ENCODE results near the gene ADGRG6. TPM values are rescaled to one million over a fixed set of nuclear protein-coding genes. Genes with fewer than 3 reads are reported as not detected.

Gene ADGRG6
- total RNA-seq, 2 experiments from 2014 or later = 0.26 to 0.43 TPM

- Mint-ChIP-seq H3K4me1 (peaks cover 16% of the 10 kb centered on the region), H3K9me3 (ENCODE audit: low read depth) (no peaks in the 10 kb centered on the region), H3K4me3 (no peak overlapping the region), H3K36me3 (ENCODE audit: low read depth) (no peaks in the 10 kb centered on the region), H3K27me3 (peaks cover 2% of the 10 kb centered on the region), H3K27ac (no peak overlapping the region)
- ATAC-seq = no peak
- no peak for DNase-seq
- intact Hi-C loops (cut with DNase I, micrococcal nuclease) = no loop called here
- ChIA-PET CTCF (interaction anchor here (1.1 to 1.3 kb wide), 2 partner anchors 9 to 22 kb away, joined by 3 to 4 read pairs; no protein-coding TSS in a partner anchor), POLR2A (no interaction called here)
Observed at GRCh38 chr6:142354650-142355049, 52.8 kb downstream of the ADGRG6 start.

- CTCF ChIA-PET = interaction anchor here (1.0 to 1.4 kb wide), 7 partner anchors 8 to 150 kb away, joined by 3 to 4 read pairs (median 4); no protein-coding TSS in a partner anchor
- H3K27ac Mint-ChIP-seq = no peak overlapping the region
- DNase-seq = no peak
Observed at GRCh38 chr6:142355520-142356174, 53.8 kb downstream of the ADGRG6 start.

GRCh38 chr6:142356201-142356883, 54.5 kb downstream of the ADGRG6 start:
- no peaks in the 10 kb centered on the region for H3K36me3 Mint-ChIP-seq (ENCODE audit: low read depth)
- peaks cover 16% of the 10 kb centered on the region for H3K4me1 Mint-ChIP-seq
- H3K9me3 Mint-ChIP-seq (ENCODE audit: low read depth) = no peaks in the 10 kb centered on the region
- peaks cover 4% of the 10 kb centered on the region for H3K27me3 Mint-ChIP-seq
- POLR2A ChIA-PET = no interaction called here
- ATAC-seq = peak; percentile 78
- no peak overlapping the region for H3K4me3 Mint-ChIP-seq
- peak; percentile 8 for DNase-seq
- CTCF ChIA-PET = interaction anchor here (0.9 to 1.4 kb wide), 7 partner anchors 8 to 151 kb away, joined by 3 to 4 read pairs (median 4); no protein-coding TSS in a partner anchor
- no peak overlapping the region for H3K27ac Mint-ChIP-seq
- intact Hi-C loops (cut with DNase I, micrococcal nuclease) = no loop called here

More at GRCh38 chr6:142355520-142356174, 53.8 kb downstream of the ADGRG6 start:
- POLR2A ChIA-PET = interaction anchor here (1.1 kb wide), 1 partner anchor 40 kb away, joined by 3 read pairs; no protein-coding TSS in a partner anchor
- Mint-ChIP-seq H3K9me3 (ENCODE audit: low read depth) (no peaks in the 10 kb centered on the region), H3K4me1 (peaks cover 16% of the 10 kb centered on the region), H3K36me3 (ENCODE audit: low read depth) (no peaks in the 10 kb centered on the region), H3K27me3 (peaks cover 2% of the 10 kb centered on the region), H3K4me3 (no peak overlapping the region)
- no peak for ATAC-seq
- intact Hi-C loops (cut with DNase I, micrococcal nuclease) = no loop called here

GRCh38 chr6:142356884-142357225, 55.0 kb downstream of the ADGRG6 start:
- ATAC-seq = no peak
- intact Hi-C loops (cut with DNase I, micrococcal nuclease) = no loop called here
- CTCF ChIA-PET = interaction anchor here (0.8 to 1.4 kb wide), 8 partner anchors 8 to 151 kb away, joined by 3 to 4 read pairs (median 4); no protein-coding TSS in a partner anchor
- peaks cover 5% of the 10 kb centered on the region for H3K27me3 Mint-ChIP-seq
- no peak overlapping the region for H3K4me3 Mint-ChIP-seq
- H3K27ac Mint-ChIP-seq = no peak overlapping the region
- no peaks in the 10 kb centered on the region for H3K36me3 Mint-ChIP-seq (ENCODE audit: low read depth)
- POLR2A ChIA-PET = no interaction called here
- H3K4me1 Mint-ChIP-seq = peaks cover 16% of the 10 kb centered on the region
- no peaks in the 10 kb centered on the region for H3K9me3 Mint-ChIP-seq (ENCODE audit: low read depth)
- no peak for DNase-seq

- Mint-ChIP-seq H3K9me3 (ENCODE audit: low read depth) (no peaks in the 10 kb centered on the region), H3K4me3 (no peak overlapping the region), H3K27ac (no peak overlapping the region), H3K36me3 (ENCODE audit: low read depth) (no peaks in the 10 kb centered on the region), H3K4me1 (peaks cover 16% of the 10 kb centered on the region), H3K27me3 (peaks cover 5% of the 10 kb centered on the region)
- CTCF ChIA-PET = interaction anchor here (1.3 to 1.4 kb wide), 2 partner anchors 9 to 15 kb away, joined by 3 to 4 read pairs; no protein-coding TSS in a partner anchor
- DNase-seq (no peak), ATAC-seq (no peak)
- intact Hi-C loops (cut with DNase I, micrococcal nuclease) = no loop called here
- POLR2A ChIA-PET = interaction anchor here (0.8 kb wide), 1 partner anchor 1373 kb away, joined by 3 read pairs; no protein-coding TSS in a partner anchor
Observed at GRCh38 chr6:142357879-142358278, 56.1 kb downstream of the ADGRG6 start.

- no peak for ATAC-seq
- ChIA-PET POLR2A (no interaction called here), CTCF (no interaction called here)
- intact Hi-C loops (cut with DNase I, micrococcal nuclease) = no loop called here
- Mint-ChIP-seq H3K9me3 (ENCODE audit: low read depth) (no peaks in the 10 kb centered on the region), H3K36me3 (ENCODE audit: low read depth) (no peaks in the 10 kb centered on the region), H3K27me3 (peaks cover 5% of the 10 kb centered on the region), H3K4me1 (peaks cover 16% of the 10 kb centered on the region), H3K27ac (no peak overlapping the region), H3K4me3 (no peak overlapping the region)
- DNase-seq = no peak
Observed at GRCh38 chr6:142359271-142359960, 57.6 kb downstream of the ADGRG6 start.

GRCh38 chr6:142361345-142361744, 59.5 kb downstream of the ADGRG6 start:
- POLR2A ChIA-PET = no interaction called here
- CTCF ChIA-PET = interaction anchor here (0.5 kb wide), 1 partner anchor 82 kb away, joined by 3 read pairs; no protein-coding TSS in a partner anchor
- H3K4me1 Mint-ChIP-seq = peaks cover 8% of the 10 kb centered on the region

GRCh38 chr6:142361779-142362750, 60.3 kb downstream of the ADGRG6 start:
- no peak overlapping the region for H3K4me3 Mint-ChIP-seq
- peaks cover 1% of the 10 kb centered on the region for H3K4me1 Mint-ChIP-seq
- peaks cover 6% of the 10 kb centered on the region for H3K27me3 Mint-ChIP-seq
- H3K27ac Mint-ChIP-seq = no peak overlapping the region
- H3K9me3 Mint-ChIP-seq (ENCODE audit: low read depth) = no peaks in the 10 kb centered on the region
- intact Hi-C loops (cut with DNase I, micrococcal nuclease) = no loop called here
- DNase-seq = no peak
- ChIA-PET CTCF (interaction anchor here (0.7 kb wide), 1 partner anchor 1133 kb away, joined by 3 read pairs; no protein-coding TSS in a partner anchor), POLR2A (no interaction called here)
- ATAC-seq = no peak
- H3K36me3 Mint-ChIP-seq (ENCODE audit: low read depth) = no peaks in the 10 kb centered on the region

More at GRCh38 chr6:142361345-142361744, 59.5 kb downstream of the ADGRG6 start:
- no peak for DNase-seq
- no peak for ATAC-seq
- H3K27ac Mint-ChIP-seq = no peak overlapping the region
- no peaks in the 10 kb centered on the region for H3K36me3 Mint-ChIP-seq (ENCODE audit: low read depth)
- H3K9me3 Mint-ChIP-seq (ENCODE audit: low read depth) = no peaks in the 10 kb centered on the region
- intact Hi-C loops (cut with DNase I, micrococcal nuclease) = no loop called here
- peaks cover 7% of the 10 kb centered on the region for H3K27me3 Mint-ChIP-seq
- H3K4me3 Mint-ChIP-seq = no peak overlapping the region

GRCh38 chr6:142367061-142367460, 65.3 kb downstream of the ADGRG6 start:
- H3K9me3 Mint-ChIP-seq (ENCODE audit: low read depth) = no peaks in the 10 kb centered on the region
- CTCF ChIA-PET = interaction anchor here (1.2 kb wide), 1 partner anchor 14 kb away, joined by 3 read pairs; no protein-coding TSS in a partner anchor

GRCh38 chr6:142367501-142368018, 65.8 kb downstream of the ADGRG6 start:
- H3K27ac Mint-ChIP-seq = no peak overlapping the region

More at GRCh38 chr6:142367061-142367460, 65.3 kb downstream of the ADGRG6 start:
- ATAC-seq (no peak), DNase-seq (no peak)
- H3K36me3 Mint-ChIP-seq (ENCODE audit: low read depth) = no peaks in the 10 kb centered on the region
- POLR2A ChIA-PET = no interaction called here
- peaks cover 2% of the 10 kb centered on the region for H3K27me3 Mint-ChIP-seq
- no peaks in the 10 kb centered on the region for H3K4me1 Mint-ChIP-seq
- H3K4me3 Mint-ChIP-seq = no peak overlapping the region
- intact Hi-C loops (cut with DNase I, micrococcal nuclease) = no loop called here
- no peak overlapping the region for H3K27ac Mint-ChIP-seq

More at GRCh38 chr6:142367501-142368018, 65.8 kb downstream of the ADGRG6 start:
- no peaks in the 10 kb centered on the region for H3K9me3 Mint-ChIP-seq (ENCODE audit: low read depth)
- H3K4me1 Mint-ChIP-seq = no peaks in the 10 kb centered on the region
- no peaks in the 10 kb centered on the region for H3K36me3 Mint-ChIP-seq (ENCODE audit: low read depth)
- DNase-seq (no peak), ATAC-seq (no peak)
- intact Hi-C loops (cut with DNase I, micrococcal nuclease) = no loop called here
- H3K27me3 Mint-ChIP-seq = peaks cover 2% of the 10 kb centered on the region
- POLR2A ChIA-PET = no interaction called here
- H3K4me3 Mint-ChIP-seq = no peak overlapping the region
- CTCF ChIA-PET = interaction anchor here (0.6 to 1.2 kb wide), 2 partner anchors 13 to 64 kb away, joined by 3 to 4 read pairs; no protein-coding TSS in a partner anchor
